Left kidney (tissue), 2 donors: ENCODE results near the gene WNT7A. TPM values are rescaled to one million over a fixed set of nuclear protein-coding genes. Genes with fewer than 3 reads are reported as not detected.
"Not testable (repeated sequence)": the region's sequence is repeated elsewhere in the genome, so short reads cannot be mapped to it uniquely, and the experiment has no call there.

Experiments
- DNase-seq: peaks from one replicate; pipeline ENCODE4 v3.0.0-alpha.2; 2013
- polyA plus RNA-seq: library from polyadenylated mRNA; unstranded; fragments of 120-200 nt; gene quantifications from one replicate; pipeline ENCODE4 v1.2.1, GENCODE V29; 2013; ENCODE audit not compliant: insufficient read length

The WNT7A gene
- polyA plus RNA-seq, 1 donor, result 0.03 TPM

GRCh38 chr3:13865581-13865980 lies 14.3 kb downstream of the WNT7A start:
- no peak for DNase-seq

- no peak for DNase-seq
These were observed 14.8 kb downstream of the WNT7A start for GRCh38 chr3:13865106-13865505.

GRCh38 chr3:13863965-13864595 lies 15.8 kb downstream of the WNT7A start:
- DNase-seq, result no peak

- DNase-seq, result no peak
These were observed 16.4 kb downstream of the WNT7A start for GRCh38 chr3:13863382-13863952.

- DNase-seq, result no peak
These were observed 18.4 kb downstream of the WNT7A start for GRCh38 chr3:13861461-13861860.

- DNase-seq, result no peak
These were observed 19.9 kb downstream of the WNT7A start for GRCh38 chr3:13860001-13860400.

GRCh38 chr3:13858768-13859520 lies 20.9 kb downstream of the WNT7A start:
- DNase-seq, result no peak

- no peak for DNase-seq
These were observed 22.0 kb downstream of the WNT7A start for GRCh38 chr3:13857702-13858380.

- not testable (repeated sequence) for DNase-seq
These were observed 23.2 kb downstream of the WNT7A start for GRCh38 chr3:13856628-13857027.

- no peak for DNase-seq
These were observed 23.9 kb downstream of the WNT7A start for GRCh38 chr3:13856006-13856405.

- no peak for DNase-seq
These were observed 25.4 kb downstream of the WNT7A start for GRCh38 chr3:13854492-13854891.

- no peak for DNase-seq
These were observed 25.9 kb downstream of the WNT7A start for GRCh38 chr3:13853978-13854296.

GRCh38 chr3:13853256-13853977 lies 26.5 kb downstream of the WNT7A start:
- no peak for DNase-seq

- no peak for DNase-seq
These were observed 27.2 kb downstream of the WNT7A start for GRCh38 chr3:13852638-13853009.

- no peak for DNase-seq
These were observed 27.8 kb downstream of the WNT7A start for GRCh38 chr3:13851997-13852637.

- DNase-seq, result no peak
These were observed 28.6 kb downstream of the WNT7A start for GRCh38 chr3:13851091-13851849.

- DNase-seq, result peak; percentile 5
These were observed 29.5 kb downstream of the WNT7A start for GRCh38 chr3:13850161-13850945.

- no peak for DNase-seq
These were observed 30.9 kb downstream of the WNT7A start for GRCh38 chr3:13849018-13849417.

GRCh38 chr3:13846716-13847570 lies 32.9 kb downstream of the WNT7A start:
- no peak for DNase-seq
